Measurements from ENCODE around the gene LHPP.

LHPP gene

DNA sequence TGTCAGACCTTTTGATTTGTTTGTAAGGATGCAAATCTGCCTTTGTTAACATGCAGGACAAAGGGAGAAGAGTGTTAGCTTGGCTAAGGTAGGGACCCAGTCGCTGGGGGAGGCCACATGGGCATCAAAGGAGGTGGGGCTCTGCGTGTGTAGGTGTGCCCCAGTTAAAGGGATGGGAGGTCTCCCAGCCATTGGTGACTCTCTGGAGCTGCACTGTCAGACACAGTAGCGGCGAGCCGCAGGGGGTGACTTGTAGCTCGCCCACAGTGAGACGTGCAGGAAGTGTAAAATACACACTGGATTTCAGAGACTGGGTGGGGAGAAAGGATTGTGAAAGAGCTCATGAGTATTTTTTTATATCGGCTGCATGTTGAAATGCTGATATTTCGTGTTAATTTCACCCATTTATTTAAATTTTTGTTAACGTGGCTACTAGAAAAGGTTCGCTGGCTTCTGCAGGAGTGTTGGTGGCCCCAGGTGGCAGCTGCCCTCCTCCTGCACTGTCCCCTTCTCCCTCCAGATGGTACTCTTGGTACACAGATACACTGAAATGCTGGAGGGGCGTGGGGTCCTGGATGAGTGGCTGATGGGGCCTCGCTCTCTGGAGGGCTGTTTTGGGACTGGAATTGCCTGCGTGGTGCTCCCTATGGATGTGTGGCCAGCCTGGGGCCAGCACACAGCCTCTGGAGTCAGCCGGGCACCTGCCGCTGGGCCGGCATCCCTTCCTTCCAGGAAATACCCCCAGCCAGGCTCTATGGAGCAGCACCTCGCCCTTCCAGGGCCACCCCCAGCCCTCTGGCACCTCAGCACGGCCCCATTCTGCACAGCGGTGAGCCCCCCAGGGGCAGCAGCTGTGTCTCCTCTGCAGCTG, 59.2 kb downstream of the LHPP start:
- no peak for DNase-seq (ENCODE audit: low read depth in 1 of 2, low spot score in 1 of 2)

DNA sequence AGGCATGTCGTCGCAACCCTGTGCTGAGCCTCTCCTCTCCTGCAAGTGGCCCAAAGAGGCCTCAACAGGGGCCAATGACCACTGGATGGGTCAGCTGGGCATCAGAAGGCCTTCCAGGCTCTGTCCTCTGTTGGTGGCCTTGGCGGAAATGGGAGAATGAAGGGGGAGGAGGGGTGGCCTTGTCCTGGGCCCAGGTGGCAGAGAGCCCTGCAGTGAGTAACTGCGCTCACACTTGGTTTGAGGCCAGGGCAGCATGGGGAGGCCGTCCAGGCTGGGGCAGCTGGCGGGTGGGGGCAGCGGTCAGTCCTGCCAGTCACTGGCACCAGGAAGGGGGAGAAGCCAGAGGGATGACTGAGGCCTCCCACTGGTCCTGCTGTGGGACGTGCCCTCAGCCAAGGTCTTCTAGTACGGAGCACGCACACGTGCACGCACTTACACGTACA, 59.8 kb downstream of the LHPP start:
- DNase-seq (ENCODE audit: low read depth in 1 of 2, low spot score in 1 of 2): no peak

DNA sequence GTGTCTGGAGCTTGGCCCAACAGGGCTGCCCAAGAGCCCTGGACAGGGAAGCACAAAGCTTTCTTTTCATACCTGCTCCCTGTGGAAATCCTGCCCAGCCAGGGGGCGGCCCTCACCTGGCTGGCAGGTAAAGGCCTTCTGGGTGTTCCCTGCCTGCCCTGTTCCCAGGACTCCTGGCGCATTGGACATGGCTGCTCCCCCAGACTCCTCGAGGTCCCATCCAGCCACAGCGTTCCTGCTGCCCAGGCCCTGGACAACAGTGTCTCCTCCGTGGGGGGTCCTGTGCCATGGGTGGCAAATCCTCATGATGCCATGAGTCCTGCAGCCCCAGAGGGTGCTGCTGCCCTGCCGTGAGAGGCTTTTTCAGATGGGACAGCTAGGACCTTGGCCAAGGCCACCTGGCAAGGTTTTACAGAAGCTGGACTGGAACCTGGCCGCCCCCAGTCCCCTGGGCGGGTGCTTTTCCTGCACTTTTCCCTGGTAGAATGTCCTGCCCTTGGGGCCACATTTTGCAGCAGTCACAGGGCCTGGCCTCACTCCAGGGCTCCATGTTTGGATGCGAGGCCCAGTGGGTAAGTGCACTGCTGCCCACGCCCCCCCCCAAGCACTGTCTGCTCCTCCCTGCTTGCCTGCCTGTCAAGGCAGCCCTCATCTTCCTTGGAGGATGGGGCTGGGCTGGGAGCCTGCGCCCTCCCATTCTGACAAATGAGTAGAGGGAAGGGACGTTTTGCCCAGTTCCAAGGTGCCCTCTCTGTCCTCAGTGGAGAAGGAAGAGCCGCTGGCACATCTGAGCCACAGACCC, 60.7 kb downstream of the LHPP start:
- DNase-seq (ENCODE audit: low read depth in 1 of 2, low spot score in 1 of 2): no peak

DNA sequence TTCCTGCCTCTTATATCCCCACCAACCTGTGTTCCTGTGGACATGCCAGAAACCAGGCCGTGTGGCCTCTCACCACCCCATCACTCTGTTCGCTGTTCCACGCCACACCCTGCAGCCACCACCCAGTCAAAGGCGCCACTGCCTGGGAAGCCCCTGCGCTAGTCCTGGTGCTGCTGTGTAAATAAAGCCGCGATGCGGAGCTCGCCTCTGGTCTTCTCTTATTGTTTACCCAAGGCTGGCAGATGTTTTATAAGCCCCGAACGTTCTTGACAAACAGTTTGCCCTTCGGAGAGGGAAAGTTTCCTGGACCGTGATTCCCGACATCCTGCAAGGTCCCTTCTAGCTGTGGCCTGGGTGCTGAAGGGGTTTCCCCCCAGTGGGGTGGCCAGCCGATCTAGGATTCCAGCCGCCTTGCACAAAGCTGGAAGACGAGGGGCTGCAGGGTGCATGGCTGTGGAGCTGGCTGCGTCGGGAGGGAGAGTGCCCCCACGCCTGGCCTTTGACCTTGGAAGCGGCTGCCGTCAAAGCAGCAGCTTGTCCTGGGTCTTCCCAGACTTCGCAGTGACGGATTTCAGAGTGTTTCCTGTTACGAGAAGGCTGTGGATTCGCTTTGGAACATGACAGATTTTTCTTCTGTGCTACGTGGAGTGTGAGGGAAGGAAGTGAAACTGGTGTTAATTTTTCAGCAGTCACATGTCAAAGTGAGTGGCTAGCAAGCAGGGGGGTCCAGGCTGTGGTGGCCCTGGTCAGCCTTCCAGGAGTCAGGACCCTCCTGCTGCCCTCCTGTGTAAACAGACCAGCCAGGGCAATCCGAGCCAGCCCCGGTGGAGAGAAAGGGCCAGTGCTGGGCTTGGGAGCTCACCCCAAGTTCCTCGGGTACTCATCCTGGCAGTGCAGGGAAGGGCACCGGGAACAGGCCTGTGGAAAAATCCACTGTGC, 61.6 kb downstream of the LHPP start:
- DNase-seq (ENCODE audit: low read depth in 1 of 2, low spot score in 1 of 2): no peak

DNA sequence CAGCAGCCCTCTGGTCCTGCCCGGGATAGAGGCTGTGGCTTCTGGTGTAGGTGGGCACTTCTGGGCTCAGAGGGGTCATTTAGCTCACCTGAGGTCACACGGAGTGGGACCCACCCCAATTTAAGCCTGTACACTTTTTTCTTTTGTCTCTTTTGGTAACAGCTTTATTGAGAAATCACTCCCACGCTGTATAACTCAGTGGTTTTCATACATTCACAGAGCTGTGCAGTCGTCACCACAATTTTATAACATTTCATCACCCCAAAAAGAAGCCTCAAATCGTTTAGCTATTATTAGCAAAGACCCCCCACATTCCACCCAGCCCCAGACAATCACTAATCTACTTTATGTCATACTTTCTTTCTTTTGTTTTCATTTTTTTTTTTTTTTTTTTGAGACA, 62.3 kb downstream of the LHPP start:
- DNase-seq (ENCODE audit: low read depth in 1 of 2, low spot score in 1 of 2): no peak

DNA sequence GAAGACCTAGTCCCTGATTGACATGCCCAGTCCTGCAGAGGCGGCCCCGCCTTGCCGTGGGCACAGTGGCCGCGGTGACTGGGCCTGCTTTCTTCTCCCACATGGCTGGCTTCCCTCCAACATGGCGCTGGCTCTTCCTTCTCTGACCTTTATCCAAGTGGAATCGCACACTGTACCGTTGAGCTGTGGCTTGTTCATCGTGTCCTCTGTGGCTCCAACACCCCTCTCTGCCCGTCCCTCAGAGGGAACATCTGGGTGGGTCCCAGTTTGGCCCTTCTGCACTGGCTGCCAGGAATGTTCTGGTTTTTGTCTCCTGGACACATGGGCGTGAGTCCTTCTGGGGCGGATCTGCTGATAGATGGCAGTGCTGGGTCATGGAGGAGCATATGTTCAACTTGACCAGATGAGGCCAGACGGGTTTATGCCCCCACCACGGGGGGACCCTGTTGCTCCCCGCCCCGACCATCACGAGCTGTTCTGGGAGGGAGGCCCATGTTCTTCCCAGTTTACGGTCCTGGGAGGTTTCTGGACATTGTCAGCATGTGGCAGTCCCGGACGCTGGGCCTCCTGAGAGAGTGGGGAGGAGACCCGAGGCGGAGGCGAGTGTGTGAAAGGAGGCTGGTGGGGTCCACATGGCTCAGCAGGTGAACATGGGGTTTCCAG, 63.5 kb downstream of the LHPP start:
- no peak for DNase-seq (ENCODE audit: low read depth in 1 of 2, low spot score in 1 of 2)

GRCh38 chr10:124525751-124526600, 64.4 kb downstream of the LHPP start:
- DNase-seq (ENCODE audit: low read depth in 1 of 2, low spot score in 1 of 2): no peak

DNA sequence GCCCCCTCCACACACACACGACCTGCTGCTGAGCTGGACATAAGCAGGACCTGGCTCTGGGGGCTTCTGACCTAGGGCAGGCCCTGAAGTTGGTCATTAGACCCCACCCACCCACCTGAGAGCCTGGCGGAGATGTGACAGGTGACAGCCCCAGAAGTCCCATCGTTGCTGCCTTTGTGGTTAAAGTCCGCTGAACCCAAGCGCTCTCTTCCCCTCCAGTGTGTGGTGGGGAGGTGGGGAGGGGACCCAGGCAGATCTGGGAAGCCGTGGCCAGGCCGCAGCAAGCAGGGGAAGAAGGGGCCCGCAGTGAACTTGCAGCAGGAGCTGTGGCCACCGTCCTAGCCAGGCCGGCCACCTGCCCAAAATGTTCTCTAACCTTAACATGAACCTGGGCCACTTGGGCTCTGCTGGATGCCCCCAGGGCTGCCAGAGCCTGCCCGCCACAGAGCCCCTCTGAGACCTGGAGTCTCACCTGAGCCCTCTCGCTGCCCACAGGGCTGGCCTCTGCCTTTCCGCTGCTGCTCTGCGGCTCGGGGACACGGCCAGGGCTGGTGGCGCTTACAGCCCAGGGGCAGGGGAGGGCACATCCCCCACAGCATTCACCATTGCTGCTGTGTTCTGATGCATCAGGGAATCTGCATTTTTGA, 65.1 kb downstream of the LHPP start:
- no peak for DNase-seq (ENCODE audit: low read depth in 1 of 2, low spot score in 1 of 2)

- no peak for DNase-seq (ENCODE audit: low read depth in 1 of 2, low spot score in 1 of 2)
These were observed 66.3 kb downstream of the LHPP start for GRCh38 chr10:124527874-124528395.

GRCh38 chr10:124529661-124530214, 68.1 kb downstream of the LHPP start:
- no peak for DNase-seq (ENCODE audit: low read depth in 1 of 2, low spot score in 1 of 2)

DNA sequence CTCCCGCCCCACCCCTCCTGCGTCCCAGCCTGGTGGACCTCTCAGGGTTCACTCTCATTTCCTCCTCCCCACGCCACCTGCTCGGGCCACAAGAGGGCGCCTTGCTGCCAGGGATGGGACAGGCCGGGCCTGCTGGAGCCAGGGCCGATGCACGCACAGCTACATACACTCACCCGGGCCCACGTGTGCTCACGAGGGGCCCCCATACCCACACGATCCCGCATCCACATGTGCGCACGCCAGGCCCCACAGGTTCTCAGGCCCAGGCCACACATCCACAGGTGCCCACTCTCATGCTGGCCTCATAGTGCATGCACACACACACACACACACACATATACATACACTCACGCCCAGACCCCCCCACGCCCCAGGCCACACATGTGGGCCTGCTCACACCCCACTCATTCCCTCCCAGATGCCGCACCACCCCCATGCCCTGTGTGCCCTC, 68.6 kb downstream of the LHPP start:
- peak; percentile 74 to 79 for DNase-seq (ENCODE audit: low read depth in 1 of 2, low spot score in 1 of 2)

DNA sequence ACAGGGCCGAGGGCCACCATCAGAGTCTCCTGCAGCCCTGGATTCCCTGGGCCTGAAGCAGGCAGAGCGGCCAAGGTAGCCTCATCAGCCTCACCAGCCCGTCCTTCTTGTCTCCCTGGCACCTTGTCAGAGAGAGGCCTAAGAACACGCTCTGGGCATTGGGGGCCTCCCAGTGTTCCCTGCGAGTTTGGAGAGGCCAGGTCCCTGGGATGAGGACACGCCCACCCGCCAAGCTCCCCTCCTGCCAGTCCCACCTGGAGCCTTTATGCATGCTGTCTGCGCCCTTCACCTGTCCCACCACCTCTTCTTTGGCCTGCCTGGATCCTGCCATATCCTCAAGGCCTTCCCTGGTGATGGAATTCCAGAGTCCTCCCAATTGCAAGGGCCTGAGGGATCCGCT, 69.2 kb downstream of the LHPP start:
- DNase-seq (ENCODE audit: low read depth in 1 of 2, low spot score in 1 of 2): no peak

- DNase-seq (ENCODE audit: low read depth in 1 of 2, low spot score in 1 of 2): no peak
These were observed 70.6 kb downstream of the LHPP start for GRCh38 chr10:124532106-124532641.

DNA sequence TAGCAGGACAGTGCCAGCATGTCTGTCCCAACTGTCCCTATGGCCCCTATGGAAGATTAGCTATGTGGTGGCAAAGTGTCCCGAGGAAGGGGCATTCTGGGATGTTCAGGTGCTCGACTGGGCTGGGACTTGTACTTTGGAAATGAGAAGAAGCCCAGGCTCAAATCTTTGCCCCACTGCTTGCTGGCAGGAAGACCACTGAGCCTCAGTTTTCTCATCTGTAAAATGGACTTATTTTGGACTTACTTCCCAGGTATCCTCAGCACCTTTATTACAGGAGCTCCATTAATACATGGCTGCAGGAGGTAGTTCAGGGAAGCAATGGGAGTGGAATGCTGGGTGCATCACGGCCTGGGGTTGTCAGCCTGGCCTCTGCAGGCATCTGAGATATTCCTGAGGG, 71.2 kb downstream of the LHPP start:
- DNase-seq (ENCODE audit: low read depth in 1 of 2, low spot score in 1 of 2): no peak

- no peak for DNase-seq (ENCODE audit: low read depth in 1 of 2, low spot score in 1 of 2)
These were observed 71.6 kb downstream of the LHPP start for GRCh38 chr10:124533266-124533665.

GRCh38 chr10:124534231-124534798, 72.7 kb downstream of the LHPP start:
- DNase-seq (ENCODE audit: low read depth in 1 of 2, low spot score in 1 of 2): no peak

DNA sequence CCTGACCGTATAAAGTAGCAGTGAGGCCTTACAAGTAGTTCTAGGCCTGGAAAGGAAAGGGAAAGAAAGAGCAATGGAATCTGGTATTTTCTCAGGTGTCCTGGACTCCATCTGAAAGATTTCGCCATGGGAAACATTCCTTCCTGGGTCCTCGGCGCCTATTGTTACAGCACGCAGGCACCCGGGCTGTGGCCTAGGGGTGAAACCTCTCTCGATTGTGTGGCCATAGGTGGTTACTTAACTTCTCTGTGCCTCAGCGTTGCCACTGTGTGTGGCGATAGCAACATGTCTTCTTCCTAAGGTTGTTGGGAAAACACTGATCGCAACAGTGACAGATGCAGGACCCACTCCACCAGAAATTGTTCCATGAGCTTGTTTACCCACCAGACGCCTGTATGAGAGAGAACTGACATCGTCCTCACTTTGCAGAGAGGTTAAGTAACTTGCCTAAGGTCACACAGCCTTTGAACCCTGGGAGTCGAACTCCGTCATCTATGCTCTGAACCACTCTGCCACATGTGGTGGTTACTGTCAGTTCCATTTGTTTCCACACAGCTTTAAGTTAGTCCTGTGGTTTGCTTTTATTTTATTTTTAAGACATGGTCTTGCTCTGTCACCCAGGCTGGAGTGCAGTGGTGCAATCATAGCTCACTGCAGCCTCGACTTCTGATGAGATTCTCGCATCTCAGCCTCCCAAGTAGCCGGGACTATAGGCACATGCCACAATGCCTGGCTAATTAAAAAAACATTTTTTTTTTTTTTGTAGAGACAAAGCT, 73.4 kb downstream of the LHPP start:
- no peak for DNase-seq (ENCODE audit: low read depth in 1 of 2, low spot score in 1 of 2)
